ENCODE measurements around the gene CDK15. TPM values are rescaled to one million over a fixed set of nuclear protein-coding genes. Genes with fewer than 3 reads are reported as not detected.

The CDK15 gene
- total and polyA plus RNA-seq, 2 experiments from 2014 or later = 0.27 TPM; not detected in 1

DNA sequence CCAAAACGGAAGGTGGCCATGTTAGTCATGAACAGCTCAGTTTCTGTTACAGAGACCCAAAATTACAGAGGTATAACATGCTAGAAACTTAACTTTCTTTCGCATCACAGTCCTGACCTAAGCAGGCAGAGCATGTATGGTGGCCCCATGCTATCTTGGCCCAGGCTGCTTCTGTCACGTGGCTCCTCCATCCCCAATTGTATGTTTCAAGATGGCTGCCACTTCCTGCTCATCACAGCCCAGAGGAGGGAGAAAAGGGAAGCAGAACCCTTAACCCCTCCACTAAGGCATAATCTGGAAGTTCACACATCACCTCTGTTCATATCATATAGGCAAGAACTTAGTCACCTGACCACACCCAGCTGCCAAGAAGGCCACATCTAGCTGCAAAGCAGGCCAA lies 28.7 kb downstream of the CDK15 start:
- no peak for DNase-seq (ENCODE audit: low spot score)
- no peak overlapping the region for H3K27ac Mint-ChIP-seq
- H2AFZ ChIP-seq = peak overlapping the region; percentile 69; the same call in 1 of the 2 replicates
- no peaks in the 10 kb centered on the region for H3K4me1 ChIP-seq (ENCODE audit: insufficient read depth)
- H3F3A ChIP-seq (replicated peaks; ENCODE audit: low read depth) = peaks cover 5% of the 10 kb centered on the region; the same call in 1 of the 2 replicates
- H3K4me2 ChIP-seq = no peak overlapping the region
- H3K79me2 ChIP-seq (replicated peaks; ENCODE audit: insufficient read depth) = no peaks in the 10 kb centered on the region
- H3K36me3 Mint-ChIP-seq (ENCODE audit: low read depth) = no peaks in the 10 kb centered on the region
- no peak overlapping the region for H3K27ac ChIP-seq (ENCODE audit: low read depth)
- TF ChIP-seq EZH2phosphoT487 (IDR thresholded peaks at IDR 0.05; ENCODE audit: unreplicated experiment) = no peak
- no peak for ATAC-seq
- peaks cover 9% of the 10 kb centered on the region; the same call in 1 of the 2 replicates for H3K9me2 ChIP-seq (ENCODE audit: insufficient read depth)
- H3K4me1 Mint-ChIP-seq = no peaks in the 10 kb centered on the region
- no peaks in the 10 kb centered on the region for H3K27me3 ChIP-seq (ENCODE audit: insufficient read depth)
- H4K20me1 ChIP-seq (replicated peaks; ENCODE audit: insufficient read depth) = no peaks in the 10 kb centered on the region
- peaks cover 1% of the 10 kb centered on the region for H3K27me3 Mint-ChIP-seq (ENCODE audit: insufficient read depth, low read depth, poor library complexity)
- H3K4me3 Mint-ChIP-seq = no peak overlapping the region
- no peaks in the 10 kb centered on the region for H3K9me3 Mint-ChIP-seq
- no peak overlapping the region for H3K4me3 ChIP-seq
- no peaks in the 10 kb centered on the region for H3K36me3 ChIP-seq (ENCODE audit: insufficient read depth)

DNA sequence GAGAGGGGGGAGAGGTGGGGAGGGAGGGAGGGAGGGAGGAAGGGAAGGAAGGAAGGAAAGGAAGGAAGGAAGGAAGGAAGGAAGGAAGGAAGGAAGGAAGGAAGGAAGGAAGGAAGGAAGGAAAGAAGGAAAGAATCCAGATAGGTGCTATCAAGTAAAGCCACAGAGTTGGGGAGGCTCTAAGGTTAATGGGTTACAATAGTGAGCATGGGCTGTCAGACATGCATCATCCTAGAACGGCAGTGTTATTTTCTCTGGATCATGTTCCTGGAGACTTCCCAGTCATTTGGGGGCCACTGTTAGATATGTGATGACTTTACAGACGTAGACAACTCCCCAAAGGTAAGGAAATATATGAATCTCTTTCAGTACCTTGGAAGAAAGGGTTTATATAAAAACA lies 31.1 kb downstream of the CDK15 start:
- Histone ChIP-seq H3K4me3 (no peak overlapping the region), H3K4me1 (ENCODE audit: insufficient read depth) (peaks cover 10% of the 10 kb centered on the region), H3K4me2 (no peak overlapping the region), H3K27me3 (ENCODE audit: insufficient read depth) (no peaks in the 10 kb centered on the region), H3F3A (replicated peaks; ENCODE audit: low read depth) (peaks cover 5% of the 10 kb centered on the region; the same call in 1 of the 2 replicates), H3K36me3 (ENCODE audit: insufficient read depth) (no peaks in the 10 kb centered on the region), H3K27ac (ENCODE audit: low read depth) (no peak overlapping the region), H2AFZ (no peak overlapping the region), H3K79me2 (replicated peaks; ENCODE audit: insufficient read depth) (no peaks in the 10 kb centered on the region), H3K9me2 (ENCODE audit: insufficient read depth) (peaks cover 9% of the 10 kb centered on the region; the same call in 1 of the 2 replicates), H4K20me1 (replicated peaks; ENCODE audit: insufficient read depth) (no peaks in the 10 kb centered on the region)
- Mint-ChIP-seq H3K4me1 (peaks cover 12% of the 10 kb centered on the region), H3K36me3 (ENCODE audit: low read depth) (no peaks in the 10 kb centered on the region), H3K27ac (no peak overlapping the region), H3K4me3 (no peak overlapping the region), H3K27me3 (ENCODE audit: insufficient read depth, low read depth, poor library complexity) (peaks cover 1% of the 10 kb centered on the region), H3K9me3 (no peaks in the 10 kb centered on the region)
- TF ChIP-seq EZH2phosphoT487 (IDR thresholded peaks at IDR 0.05; ENCODE audit: unreplicated experiment) = no peak
- no peak for TF ChIP-seq POLR2AphosphoS5 (IDR thresholded peaks at IDR 0.05; ENCODE audit: low read depth)
- TF ChIP-seq EZH2 (IDR thresholded peaks at IDR 0.05; ENCODE audit: low read depth, unreplicated experiment) = no peak
- no peak for TF ChIP-seq STAT1 (IDR thresholded peaks at IDR 0.05; ENCODE audit: unreplicated experiment)
- no peak for TF ChIP-seq CTCF (conservative IDR thresholded peaks at IDR 0.05; ENCODE audit: low read depth in 2 of 2)
- TF ChIP-seq JUNB (IDR thresholded peaks at IDR 0.05; ENCODE audit: unreplicated experiment) = no peak
- no peak for TF ChIP-seq NANOG (IDR thresholded peaks at IDR 0.05; ENCODE audit: borderline replicate concordance)
- ATAC-seq = no peak
- DNase-seq (ENCODE audit: low spot score) = no peak

DNA sequence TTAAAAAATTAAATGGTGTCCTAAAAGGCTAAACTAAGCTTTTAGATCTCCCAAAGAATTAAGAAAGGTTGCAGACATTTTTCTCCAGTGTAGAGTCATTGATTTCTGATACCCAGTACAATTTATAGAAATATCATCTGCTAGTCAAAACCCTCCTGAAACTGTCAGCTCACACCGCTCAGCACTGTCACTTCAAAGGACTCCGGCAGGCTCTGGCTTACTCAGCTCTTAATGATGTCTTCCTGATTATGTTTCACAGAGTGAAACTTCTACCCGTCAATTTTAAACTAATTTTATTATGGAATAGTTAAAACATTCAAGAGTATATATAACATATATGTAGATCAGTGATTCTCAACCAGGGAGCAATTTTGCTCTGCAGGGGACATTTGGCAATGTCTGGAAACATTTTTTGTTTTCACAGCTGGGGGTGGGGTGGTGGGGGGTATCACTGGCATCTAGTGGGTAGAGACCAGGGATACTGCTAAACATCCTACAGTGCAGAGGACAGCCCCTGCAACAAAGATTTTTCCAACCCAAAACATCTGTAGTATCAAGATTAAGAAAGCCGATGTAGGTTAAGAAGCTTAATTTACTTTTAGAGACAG lies 31.6 kb downstream of the CDK15 start:
- Histone ChIP-seq H3F3A (replicated peaks; ENCODE audit: low read depth) (peaks cover 5% of the 10 kb centered on the region; the same call in 1 of the 2 replicates), H2AFZ (no peak overlapping the region), H3K27me3 (ENCODE audit: insufficient read depth) (no peaks in the 10 kb centered on the region), H3K4me1 (ENCODE audit: insufficient read depth) (peaks cover 15% of the 10 kb centered on the region), H3K4me2 (no peak overlapping the region), H3K4me3 (no peak overlapping the region), H3K79me2 (replicated peaks; ENCODE audit: insufficient read depth) (no peaks in the 10 kb centered on the region), H3K36me3 (ENCODE audit: insufficient read depth) (no peaks in the 10 kb centered on the region), H3K9me2 (ENCODE audit: insufficient read depth) (peaks cover 9% of the 10 kb centered on the region; the same call in 1 of the 2 replicates), H3K27ac (ENCODE audit: low read depth) (no peak overlapping the region), H4K20me1 (replicated peaks; ENCODE audit: insufficient read depth) (no peaks in the 10 kb centered on the region)
- Mint-ChIP-seq H3K27ac (no peak overlapping the region), H3K27me3 (ENCODE audit: insufficient read depth, low read depth, poor library complexity) (peaks cover 1% of the 10 kb centered on the region), H3K36me3 (ENCODE audit: low read depth) (no peaks in the 10 kb centered on the region), H3K4me3 (no peak overlapping the region), H3K4me1 (peaks cover 18% of the 10 kb centered on the region), H3K9me3 (no peaks in the 10 kb centered on the region)
- no peak for DNase-seq (ENCODE audit: low spot score)
- no peak for ATAC-seq
- no peak for TF ChIP-seq EZH2phosphoT487 (IDR thresholded peaks at IDR 0.05; ENCODE audit: unreplicated experiment)
- TF ChIP-seq CREB1 (CRISPR knock-in tag; IDR thresholded peaks at IDR 0.05; ENCODE audit: low read depth) = no peak
